ENCODE data around the gene NPY5R.

Gene NPY5R

GRCh38 chr4:163385466-163385865 is 41.8 kb downstream of the NPY5R start:
- no peak for DNase-seq

DNA sequence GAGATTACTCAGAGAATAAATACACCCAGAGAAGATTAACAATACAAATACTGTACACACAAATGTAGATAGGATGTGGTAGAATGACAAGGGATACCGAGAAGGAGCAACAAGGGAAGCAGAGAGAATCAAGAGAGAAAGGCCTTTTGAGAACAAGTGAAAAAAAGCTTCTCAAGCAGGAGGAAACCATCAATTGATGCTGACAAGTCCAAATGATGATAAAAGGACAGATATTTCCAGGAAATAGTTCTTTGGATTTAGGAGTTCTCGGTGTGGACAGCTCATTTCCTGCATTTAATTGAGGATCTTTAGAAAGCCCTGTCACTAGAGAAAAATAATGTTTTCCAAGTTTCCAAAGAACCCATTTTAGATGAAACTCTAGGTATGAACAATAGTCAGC is 48.1 kb downstream of the NPY5R start:
- DNase-seq, result no peak

GRCh38 chr4:163392328-163392727 is 48.6 kb downstream of the NPY5R start:
- no peak for DNase-seq

DNA sequence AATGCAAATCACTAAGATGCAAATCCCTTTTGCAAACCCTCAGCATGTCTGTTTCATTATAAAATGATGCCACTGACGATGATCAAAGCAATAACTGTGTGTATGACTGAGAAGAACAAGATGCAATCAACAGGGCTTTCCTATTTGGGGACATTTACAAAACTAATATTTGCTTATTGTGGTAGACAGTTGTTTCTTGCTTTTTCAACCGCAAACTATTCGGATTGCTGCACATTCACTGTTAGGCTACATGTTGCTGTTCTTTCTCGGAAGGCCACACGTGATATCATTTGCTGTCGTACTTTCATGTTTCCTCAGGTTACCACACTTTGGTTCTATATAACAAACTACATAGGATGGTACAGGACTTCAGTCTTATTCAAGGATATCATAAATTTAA is 49.8 kb downstream of the NPY5R start:
- DNase-seq, result no peak

DNA sequence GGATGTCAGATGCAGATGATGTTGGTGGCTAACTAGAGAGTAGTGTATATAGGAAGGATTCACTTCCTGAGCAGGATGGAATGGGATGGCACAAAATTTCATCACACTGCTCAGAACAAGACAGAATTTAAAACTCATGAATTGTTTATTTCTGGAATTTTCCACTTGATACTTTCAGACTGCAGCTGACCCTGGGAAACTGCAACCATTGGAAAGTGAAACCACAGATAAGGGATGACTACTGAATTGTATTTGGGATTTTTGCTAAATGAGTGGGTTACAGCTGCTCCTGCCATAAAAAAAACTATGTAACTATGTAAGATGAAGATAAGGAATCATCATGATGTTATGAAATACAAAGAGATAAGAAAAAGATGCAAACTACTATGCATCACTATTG is 51.4 kb downstream of the NPY5R start:
- no peak for DNase-seq

GRCh38 chr4:163395758-163396157 is 52.1 kb downstream of the NPY5R start:
- DNase-seq, result no peak

- DNase-seq, result no peak
These were observed 54.5 kb downstream of the NPY5R start for GRCh38 chr4:163398238-163398637.

- DNase-seq, result no peak
These were observed 57.2 kb downstream of the NPY5R start for GRCh38 chr4:163400911-163401310.
